ENCODE results near the gene FGFBP1.

DNA sequence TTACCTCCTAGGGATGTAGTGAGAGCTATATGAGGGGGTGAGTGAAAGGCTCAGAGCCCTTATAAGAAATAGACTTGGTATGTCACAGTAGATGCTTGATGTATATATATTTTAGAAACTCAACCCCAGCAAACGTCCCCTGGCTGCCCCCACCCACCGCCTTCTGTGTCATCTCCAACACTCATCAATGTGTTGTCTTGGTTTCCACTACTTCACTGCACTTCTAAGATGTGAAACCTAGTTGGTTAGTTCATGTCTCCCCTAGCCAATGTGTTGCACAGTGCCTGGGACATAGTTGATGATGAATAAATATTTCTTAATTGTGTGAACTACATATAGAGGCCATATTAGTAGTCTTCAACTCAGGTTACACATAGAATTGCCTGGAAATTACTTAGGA is 20.0 kb upstream of the FGFBP1 start:
- TF ChIP-seq, protein P1, sequence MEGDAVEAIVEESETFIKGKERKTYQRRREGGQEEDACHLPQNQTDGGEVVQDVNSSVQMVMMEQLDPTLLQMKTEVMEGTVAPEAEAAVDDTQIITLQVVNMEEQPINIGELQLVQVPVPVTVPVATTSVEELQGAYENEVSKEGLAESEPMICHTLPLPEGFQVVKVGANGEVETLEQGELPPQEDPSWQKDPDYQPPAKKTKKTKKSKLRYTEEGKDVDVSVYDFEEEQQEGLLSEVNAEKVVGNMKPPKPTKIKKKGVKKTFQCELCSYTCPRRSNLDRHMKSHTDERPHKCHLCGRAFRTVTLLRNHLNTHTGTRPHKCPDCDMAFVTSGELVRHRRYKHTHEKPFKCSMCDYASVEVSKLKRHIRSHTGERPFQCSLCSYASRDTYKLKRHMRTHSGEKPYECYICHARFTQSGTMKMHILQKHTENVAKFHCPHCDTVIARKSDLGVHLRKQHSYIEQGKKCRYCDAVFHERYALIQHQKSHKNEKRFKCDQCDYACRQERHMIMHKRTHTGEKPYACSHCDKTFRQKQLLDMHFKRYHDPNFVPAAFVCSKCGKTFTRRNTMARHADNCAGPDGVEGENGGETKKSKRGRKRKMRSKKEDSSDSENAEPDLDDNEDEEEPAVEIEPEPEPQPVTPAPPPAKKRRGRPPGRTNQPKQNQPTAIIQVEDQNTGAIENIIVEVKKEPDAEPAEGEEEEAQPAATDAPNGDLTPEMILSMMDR (conservative IDR thresholded peaks at IDR 0.05 in 1 of 2, IDR thresholded peaks at IDR 0.05 in 1 of 2; ENCODE audit: extremely low read depth in 1 of 2, insufficient read depth in 1 of 2, low read depth in 1 of 2, low read length in 2 of 2), result no peak
- TF ChIP-seq EZH2 (IDR thresholded peaks at IDR 0.05; ENCODE audit: borderline replicate concordance, low read length), result no peak

All from mammary epithelial cell (primary cell).